GM19023 (cell line): Measurements from ENCODE around the gene ATF5.
A peak's percentile ranks its signal among the peaks of the same experiment; 100 is the strongest.
"Not testable (repeated sequence)": the region's sequence is repeated elsewhere in the genome, so short reads cannot be mapped to it uniquely, and the experiment has no call there.

Source experiments
- ATAC-seq: cut with Tn5 transposase; IDR thresholded peaks from one replicate; pipeline ENCODE4 v1.9.1; 2021; ENCODE audit warnings: mild to moderate bottlenecking, moderate library complexity; ENCODE audit not compliant: unreplicated experiment

ATF5 gene

DNA sequence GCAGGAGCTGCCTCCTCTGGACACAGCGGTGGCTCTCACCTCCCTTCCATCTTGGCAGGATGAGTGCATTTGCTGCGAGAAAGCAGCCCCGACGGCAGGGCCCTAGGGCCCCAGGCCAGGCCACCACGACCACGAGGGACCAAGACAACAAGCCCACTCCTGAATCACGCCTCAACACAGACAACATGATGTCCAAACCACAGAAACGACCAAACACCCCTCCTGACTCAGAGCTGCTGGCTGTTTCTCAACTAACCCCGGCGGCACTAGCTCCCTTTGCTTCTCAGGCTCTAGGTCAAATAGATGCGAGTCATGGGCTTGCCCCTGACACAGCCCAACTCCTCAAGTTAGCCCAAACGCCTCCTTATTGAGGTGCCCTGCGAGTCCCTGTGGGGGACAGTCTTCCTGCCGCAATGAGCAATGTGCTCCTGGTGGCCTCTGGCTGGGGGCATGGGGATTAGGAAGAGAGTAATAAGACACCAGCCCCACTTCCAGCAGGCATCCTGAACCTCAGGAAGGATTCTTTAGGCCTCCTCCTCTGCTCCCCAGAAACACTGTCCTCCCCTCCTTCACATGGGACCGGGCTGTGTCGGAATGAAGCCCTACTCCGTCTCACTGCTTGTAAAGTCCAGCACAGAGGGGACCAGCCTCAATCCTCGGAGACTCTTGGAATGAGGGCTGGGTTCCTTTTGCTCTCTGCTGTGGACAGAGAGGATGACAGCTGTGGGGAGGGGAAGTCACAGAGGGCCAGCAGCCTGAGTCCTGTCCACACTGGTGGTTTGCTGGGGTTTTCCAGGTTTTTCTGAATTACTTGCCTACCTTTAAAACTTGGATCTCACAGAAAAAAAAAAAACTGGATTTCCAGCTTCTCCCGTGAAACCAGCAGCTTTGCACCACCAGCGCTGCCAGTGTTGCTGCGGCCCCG is 6.9 kb upstream of the ATF5 start:
- no peak for ATAC-seq

DNA sequence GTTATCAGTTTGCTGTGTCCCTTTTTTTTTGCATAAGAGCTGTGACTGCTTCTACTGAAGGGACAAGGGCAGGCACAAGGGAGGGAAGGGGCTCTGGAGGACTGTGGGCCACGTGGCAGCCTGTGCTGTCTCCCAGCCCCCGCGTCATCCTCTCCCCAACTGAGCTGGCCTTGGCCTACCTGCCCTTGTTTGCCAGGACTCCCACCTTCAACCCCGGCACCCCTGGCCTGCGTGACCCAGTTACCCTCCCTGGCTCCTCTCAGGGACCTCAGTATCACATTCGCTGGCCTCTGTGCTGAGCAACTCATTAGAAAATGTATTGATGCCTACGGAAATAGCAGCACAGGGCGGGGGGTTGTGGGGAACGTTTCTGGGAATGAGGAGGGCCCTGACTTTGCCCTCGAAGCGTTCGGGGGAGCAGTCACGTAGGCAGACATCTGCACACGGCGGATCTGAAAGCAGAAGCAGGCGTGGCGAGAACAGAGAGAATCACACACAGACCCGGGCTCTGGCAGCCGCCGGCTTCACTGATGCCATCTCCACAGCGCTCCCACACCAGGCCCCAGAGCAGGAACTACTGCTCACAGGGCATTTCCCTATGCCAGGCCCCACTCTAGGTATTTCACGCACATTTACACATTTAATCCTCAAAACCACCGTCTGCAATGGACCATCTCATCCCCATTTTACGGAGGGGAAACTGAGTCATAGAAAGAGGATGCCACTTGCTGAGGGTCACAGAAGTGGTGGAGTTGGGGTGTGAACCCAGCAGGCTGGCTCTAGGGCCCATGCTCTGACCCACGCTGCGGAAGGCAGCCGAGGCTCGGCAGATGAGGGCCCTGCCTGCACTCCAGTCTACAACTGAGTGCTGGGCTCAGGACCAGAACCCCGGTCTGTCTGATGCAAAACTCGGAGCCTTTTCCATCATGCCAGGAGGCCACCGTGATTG is 5.7 kb upstream of the ATF5 start:
- no peak for ATAC-seq

GRCh38 chr19:49924004-49924880 is 4.8 kb upstream of the ATF5 start:
- ATAC-seq, result no peak

DNA sequence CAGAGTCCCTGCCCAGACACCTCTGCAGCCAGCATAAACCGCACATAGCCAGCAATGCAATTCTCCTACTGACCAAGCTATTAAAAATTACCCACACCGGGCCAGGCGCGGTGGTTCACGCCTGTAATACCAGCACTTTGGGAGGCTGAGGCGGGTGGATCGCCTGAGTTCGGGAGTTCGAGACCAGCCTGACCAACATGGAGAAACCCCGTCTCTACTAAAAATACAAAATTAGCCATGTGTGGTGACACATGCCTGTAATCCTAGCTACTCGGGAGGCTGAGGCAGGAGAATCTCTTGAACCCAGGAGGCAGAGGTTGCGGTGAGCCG is 4.2 kb upstream of the ATF5 start:
- ATAC-seq, result not testable (repeated sequence)

DNA sequence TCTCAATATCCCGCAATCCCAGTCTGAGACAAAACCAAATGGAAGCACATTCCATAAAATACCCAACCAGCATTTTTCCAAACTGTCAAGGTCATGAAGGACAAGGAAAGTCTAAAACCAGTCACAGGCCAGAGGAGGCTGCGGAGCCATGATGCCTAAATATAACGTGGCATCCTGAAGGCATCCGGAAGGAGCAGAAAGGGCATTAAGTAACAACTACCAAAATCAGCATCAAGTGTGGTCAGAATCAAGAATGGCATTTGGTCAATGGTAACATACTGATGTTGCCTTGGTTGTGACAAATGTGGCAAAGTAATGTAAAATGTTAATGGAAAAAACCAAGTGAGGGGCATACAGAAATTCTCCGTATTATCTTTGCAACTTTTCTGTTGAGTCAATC is 3.5 kb upstream of the ATF5 start:
- ATAC-seq, result no peak

- no peak for ATAC-seq
These were observed 2.5 kb upstream of the ATF5 start for GRCh38 chr19:49926515-49926914.

DNA sequence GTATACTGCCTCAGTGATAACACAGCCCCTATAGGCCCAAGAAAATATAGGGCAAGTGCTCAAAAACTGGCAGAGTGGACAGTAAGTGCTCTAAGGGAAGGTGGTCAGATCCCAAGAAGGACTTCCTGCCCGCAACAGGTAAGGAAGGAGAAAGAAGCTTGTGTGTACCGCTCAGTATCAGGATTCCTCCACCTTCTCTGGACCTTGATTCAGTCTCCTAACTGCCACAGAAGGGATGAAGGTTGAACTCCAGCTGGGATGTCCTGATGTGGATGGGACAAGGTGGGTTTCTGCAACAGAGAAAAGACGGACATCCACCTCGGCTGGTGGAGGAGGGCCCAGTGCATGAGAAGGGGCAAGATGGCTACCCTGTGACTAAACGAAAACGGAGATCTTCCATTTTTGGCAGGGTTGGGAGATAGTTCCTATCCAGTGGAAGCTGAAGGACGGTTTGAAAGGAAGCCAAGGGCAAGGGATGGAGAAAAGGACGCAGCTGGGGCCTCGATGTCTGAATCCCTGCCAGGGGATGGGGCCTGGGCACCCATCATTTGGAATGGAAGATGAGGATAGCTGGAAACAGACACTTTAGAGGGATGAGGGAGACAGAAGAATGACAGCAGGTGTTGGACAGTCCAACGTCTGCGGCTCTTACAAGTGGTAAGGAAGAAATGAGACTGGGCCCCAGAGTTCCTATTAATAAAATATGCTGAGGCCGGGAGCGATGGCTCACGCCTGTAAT is 1.3 kb upstream of the ATF5 start:
- ATAC-seq, result no peak

DNA sequence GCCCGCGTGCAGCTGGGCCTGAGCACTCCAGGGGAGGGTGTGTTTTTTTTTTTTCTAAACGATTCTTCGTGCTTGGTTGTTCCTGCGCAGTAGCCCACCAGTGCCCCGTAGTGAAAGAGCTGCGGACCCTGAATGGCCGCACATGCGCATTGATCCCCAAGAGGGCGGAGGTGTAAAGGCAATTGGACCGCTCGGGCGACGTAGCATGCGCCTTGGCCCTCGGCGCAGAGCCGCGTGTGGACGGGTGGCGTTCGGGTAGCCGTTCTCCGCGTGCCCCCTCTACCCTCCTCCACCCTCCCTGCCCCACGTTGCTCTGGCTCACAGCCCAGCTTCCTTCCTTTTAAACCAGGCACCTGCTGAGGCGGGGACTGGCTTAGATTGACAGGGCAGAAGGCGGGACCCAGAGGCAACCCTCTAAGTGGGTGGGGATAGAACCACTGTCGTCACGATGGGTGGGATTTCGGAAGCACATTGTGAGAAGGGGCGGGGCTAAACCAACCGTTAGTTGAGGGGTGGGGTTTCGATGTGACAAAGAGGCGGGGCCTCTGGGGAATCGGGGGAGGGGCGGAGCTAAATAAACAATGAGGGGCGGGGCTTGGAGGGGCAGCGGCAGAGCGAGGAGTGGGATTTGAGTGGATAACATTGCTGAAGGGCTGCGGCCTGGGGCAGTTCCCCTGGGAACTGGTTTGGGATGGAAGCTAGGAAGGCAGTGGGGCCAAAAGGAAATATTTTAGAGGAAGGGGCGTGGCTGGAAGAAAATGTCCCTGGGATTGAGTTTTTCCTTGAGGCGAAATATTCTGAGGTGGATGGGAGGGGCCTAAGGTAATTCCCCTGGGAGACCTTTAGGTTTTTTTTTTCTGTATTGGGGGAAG is 842 bp downstream of the ATF5 start:
- ATAC-seq, result peak; percentile 65

GRCh38 chr19:49930483-49931011 is 1.5 kb downstream of the ATF5 start:
- ATAC-seq, result no peak

GRCh38 chr19:49931293-49932040 is 2.5 kb downstream of the ATF5 start:
- ATAC-seq, result no peak

- no peak for ATAC-seq
These were observed 3.0 kb downstream of the ATF5 start for GRCh38 chr19:49932041-49932451.

DNA sequence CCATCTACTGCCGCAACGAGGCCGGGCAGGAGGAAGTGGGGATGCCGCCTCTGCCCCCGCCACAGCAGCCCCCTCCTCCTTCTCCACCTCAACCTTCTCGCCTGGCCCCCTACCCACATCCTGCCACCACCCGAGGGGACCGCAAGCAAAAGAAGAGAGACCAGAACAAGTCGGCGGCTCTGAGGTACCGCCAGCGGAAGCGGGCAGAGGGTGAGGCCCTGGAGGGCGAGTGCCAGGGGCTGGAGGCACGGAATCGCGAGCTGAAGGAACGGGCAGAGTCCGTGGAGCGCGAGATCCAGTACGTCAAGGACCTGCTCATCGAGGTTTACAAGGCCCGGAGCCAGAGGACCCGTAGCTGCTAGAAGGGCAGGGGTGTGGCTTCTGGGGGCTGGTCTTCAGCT is 3.7 kb downstream of the ATF5 start:
- ATAC-seq, result no peak

DNA sequence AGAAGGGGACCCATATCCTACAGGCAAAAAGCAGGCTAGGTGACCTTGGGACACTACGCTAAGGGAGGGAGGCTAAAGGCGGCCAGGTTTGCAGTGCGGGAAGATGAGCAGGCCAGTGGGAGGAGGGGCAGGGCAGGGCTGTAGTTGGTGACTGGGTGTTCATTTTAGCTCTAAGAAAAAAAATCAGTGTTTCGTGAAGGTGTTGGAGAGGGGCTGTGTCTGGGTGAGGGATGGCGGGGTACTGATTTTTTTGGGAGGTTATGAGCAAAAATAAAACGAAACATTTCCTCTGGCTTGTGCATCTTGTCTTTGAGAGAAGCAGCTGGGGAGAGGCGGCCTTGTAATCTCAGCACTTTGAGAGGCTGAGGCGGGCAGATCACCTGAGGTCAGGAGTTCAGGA is 4.6 kb downstream of the ATF5 start:
- no peak for ATAC-seq

GRCh38 chr19:49936549-49936948 is 7.5 kb downstream of the ATF5 start:
- ATAC-seq, result no peak

DNA sequence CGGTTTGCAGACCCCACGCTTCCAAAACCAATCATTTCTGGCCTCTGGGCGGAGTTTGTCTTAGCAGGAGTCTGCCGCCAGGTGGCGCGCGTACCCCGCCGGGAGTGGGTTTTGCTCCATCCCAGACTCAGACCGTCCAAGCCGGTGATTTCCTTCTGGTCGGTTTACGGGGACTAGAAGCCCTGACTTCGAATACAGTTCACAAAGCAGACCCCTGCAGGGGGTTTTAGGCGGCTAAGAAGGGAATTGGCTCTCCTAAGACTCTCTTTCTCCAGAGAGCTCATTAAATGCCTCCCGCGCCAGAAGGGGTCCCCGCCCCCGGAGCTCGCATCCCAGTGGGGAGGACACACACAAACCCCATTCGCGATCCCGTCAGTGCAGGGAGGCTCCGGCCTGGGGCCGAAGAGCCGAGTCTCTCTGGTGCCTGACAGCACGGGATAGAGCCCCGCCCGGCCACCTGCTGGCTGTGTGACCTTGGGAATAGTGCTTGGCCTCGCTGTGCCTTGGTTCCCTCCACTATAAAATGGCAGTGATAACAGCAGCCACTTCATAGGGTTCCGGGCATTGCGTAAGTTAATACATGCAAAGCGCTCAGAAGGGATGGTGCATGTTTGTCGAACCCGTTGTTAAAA is 8.9 kb downstream of the ATF5 start:
- peak; percentile 50 for ATAC-seq

GRCh38 chr19:49938662-49939061 is 9.7 kb downstream of the ATF5 start:
- no peak for ATAC-seq

- no peak for ATAC-seq
These were observed 10.9 kb downstream of the ATF5 start for GRCh38 chr19:49939721-49940481.
